Coronary artery (tissue), 2 donors: ENCODE measurements around the gene SRSF6.

ENCODE experiments used
- DNase-seq: peaks from one replicate; pipeline ENCODE4 v3.0.0-alpha.2; 2017; ENCODE audit warnings: low spot score
- H3K27ac ChIP-seq, 2 donors: fragments of 200-600 bp; sonication (generic); one replicate each; pipeline ENCODE4 v1.5.1; 2016 to 2019
- H3K4me3 ChIP-seq: fragments of 200-600 bp; sonication (generic); 2 replicates; pipeline ENCODE4 v1.5.1; 2016; ENCODE audit warnings: mild to moderate bottlenecking, moderate library complexity
- TF ChIP-seq, protein P1 (sequence below): fragments of 200-600 bp; sonication (generic); IDR thresholded peaks from one replicate; pipeline ENCODE4 v1.5.1; 2019; ENCODE audit warnings: antibody characterized with exemption

Gene SRSF6

DNA sequence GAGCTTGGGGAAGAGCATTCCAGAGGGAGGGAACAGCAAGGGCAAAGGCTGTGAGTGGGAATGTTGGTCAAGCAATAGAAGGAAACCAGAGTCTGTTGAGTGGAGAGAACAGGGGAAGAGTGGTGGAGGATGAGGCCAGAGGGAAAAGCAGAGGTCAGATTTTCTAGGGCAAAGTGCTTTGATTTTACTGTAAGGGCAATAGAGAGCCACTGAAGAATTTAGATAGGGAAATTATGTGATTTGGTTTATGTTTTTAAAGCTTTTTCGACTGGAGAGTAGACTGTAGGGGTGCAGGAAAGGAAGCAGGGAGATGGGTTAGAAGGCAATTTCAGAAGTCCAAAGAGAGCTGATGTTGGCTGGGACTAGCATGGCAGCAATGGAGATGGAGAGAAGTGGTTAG lies 54.2 kb downstream of the SRSF6 start:
- Histone ChIP-seq H3K4me3 (no peak overlapping the region), H3K27ac (no peak overlapping the region)
- TF ChIP-seq, protein P1, sequence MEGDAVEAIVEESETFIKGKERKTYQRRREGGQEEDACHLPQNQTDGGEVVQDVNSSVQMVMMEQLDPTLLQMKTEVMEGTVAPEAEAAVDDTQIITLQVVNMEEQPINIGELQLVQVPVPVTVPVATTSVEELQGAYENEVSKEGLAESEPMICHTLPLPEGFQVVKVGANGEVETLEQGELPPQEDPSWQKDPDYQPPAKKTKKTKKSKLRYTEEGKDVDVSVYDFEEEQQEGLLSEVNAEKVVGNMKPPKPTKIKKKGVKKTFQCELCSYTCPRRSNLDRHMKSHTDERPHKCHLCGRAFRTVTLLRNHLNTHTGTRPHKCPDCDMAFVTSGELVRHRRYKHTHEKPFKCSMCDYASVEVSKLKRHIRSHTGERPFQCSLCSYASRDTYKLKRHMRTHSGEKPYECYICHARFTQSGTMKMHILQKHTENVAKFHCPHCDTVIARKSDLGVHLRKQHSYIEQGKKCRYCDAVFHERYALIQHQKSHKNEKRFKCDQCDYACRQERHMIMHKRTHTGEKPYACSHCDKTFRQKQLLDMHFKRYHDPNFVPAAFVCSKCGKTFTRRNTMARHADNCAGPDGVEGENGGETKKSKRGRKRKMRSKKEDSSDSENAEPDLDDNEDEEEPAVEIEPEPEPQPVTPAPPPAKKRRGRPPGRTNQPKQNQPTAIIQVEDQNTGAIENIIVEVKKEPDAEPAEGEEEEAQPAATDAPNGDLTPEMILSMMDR, result no peak
- DNase-seq, result no peak

DNA sequence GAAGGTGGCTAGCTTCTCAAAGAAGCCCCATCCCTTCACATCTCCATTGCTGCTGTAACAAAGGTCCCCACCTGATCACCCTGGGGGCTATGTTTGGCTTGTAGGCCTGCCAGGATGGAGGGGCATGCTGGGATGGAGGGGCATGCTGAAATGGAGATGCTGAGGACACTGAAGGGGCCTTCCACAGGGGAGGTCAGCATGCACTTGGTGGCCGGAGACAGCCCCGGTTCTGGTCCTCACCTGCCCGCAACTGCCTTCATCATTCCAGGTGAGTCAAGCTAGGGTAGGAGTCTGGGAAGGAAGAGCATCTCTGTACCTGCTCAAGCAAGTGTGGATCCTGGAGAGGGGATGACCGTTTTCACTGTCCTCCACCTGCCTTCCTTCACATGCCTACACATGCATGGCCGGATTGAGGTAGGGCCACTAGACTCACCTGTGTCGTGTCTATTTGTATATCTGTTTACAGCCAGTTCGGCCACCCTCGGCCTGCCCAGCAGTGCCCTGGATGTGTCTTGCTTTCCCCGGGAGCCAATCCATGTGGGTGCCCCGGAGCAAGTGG lies 55.8 kb downstream of the SRSF6 start:
- Histone ChIP-seq H3K4me3 (peak overlapping the region; percentile 66), H3K27ac (peak overlapping the region; percentile 41 to 77)
- DNase-seq, result no peak
- TF ChIP-seq, protein P1, result no peak
